Measurements from ENCODE around the gene MPPED1. TPM values are rescaled to one million over a fixed set of nuclear protein-coding genes. Genes with fewer than 3 reads are reported as not detected.

Gene MPPED1
- total RNA-seq, 1 experiment from 2014 or later, result not detected

- Mint-ChIP-seq H3K4me3 (ENCODE audit: unreplicated experiment) (no peak overlapping the region), H3K27ac (ENCODE audit: low read depth, unreplicated experiment) (no peak overlapping the region), H3K9me3 (ENCODE audit: unreplicated experiment) (no peaks in the 10 kb centered on the region), H3K4me1 (ENCODE audit: insufficient read depth, unreplicated experiment) (no peaks in the 10 kb centered on the region), H3K27me3 (ENCODE audit: insufficient read depth, unreplicated experiment) (peaks cover 93% of the 10 kb centered on the region), H3K36me3 (ENCODE audit: insufficient read depth, unreplicated experiment) (no peaks in the 10 kb centered on the region)
- peak; percentile 93 for TF ChIP-seq CTCF (IDR thresholded peaks at IDR 0.05; ENCODE audit: unreplicated experiment)
- ChIA-PET POLR2A (no interaction called here), CTCF (interaction anchor here (0.6 to 6.5 kb wide), 22 partner anchors 11 to 1599 kb away, joined by 3 to 34 read pairs (median 4); no protein-coding TSS in a partner anchor)
- peak; percentile 74 for DNase-seq (ENCODE audit: unreplicated experiment)
- intact Hi-C loops (cut with micrococcal nuclease), result loop anchor here (1.0 kb wide), 2 partner anchors 112 to 155 kb away; no protein-coding TSS in a partner anchor
- no TSS peak for BruUV-seq (replicated peaks)
These were observed 25.8 kb upstream of the MPPED1 start for GRCh38 chr22:43385770-43386641.

- no peak overlapping the region for H3K4me3 Mint-ChIP-seq (ENCODE audit: unreplicated experiment)
- H3K9me3 Mint-ChIP-seq (ENCODE audit: unreplicated experiment), result no peaks in the 10 kb centered on the region
- H3K27me3 Mint-ChIP-seq (ENCODE audit: insufficient read depth, unreplicated experiment), result peaks cover 83% of the 10 kb centered on the region
- H3K4me1 Mint-ChIP-seq (ENCODE audit: insufficient read depth, unreplicated experiment), result no peaks in the 10 kb centered on the region
- DNase-seq (ENCODE audit: unreplicated experiment), result no peak
- ChIA-PET POLR2A (no interaction called here), CTCF (interaction anchor here (0.6 to 6.5 kb wide), 21 partner anchors 16 to 497 kb away, joined by 3 to 34 read pairs (median 4); no protein-coding TSS in a partner anchor)
- TF ChIP-seq CTCF (IDR thresholded peaks at IDR 0.05; ENCODE audit: unreplicated experiment), result no peak
- BruUV-seq (replicated peaks), result no TSS peak
- intact Hi-C loops (cut with micrococcal nuclease), result loop anchor here (1.0 kb wide), 1 partner anchor 408 kb away; no protein-coding TSS in a partner anchor
- no peaks in the 10 kb centered on the region for H3K36me3 Mint-ChIP-seq (ENCODE audit: insufficient read depth, unreplicated experiment)
- no peak overlapping the region for H3K27ac Mint-ChIP-seq (ENCODE audit: low read depth, unreplicated experiment)
These were observed 24.0 kb upstream of the MPPED1 start for GRCh38 chr22:43387815-43388214.

- Mint-ChIP-seq H3K9me3 (ENCODE audit: unreplicated experiment) (no peaks in the 10 kb centered on the region), H3K27me3 (ENCODE audit: insufficient read depth, unreplicated experiment) (peaks cover 82% of the 10 kb centered on the region), H3K27ac (ENCODE audit: low read depth, unreplicated experiment) (no peak overlapping the region), H3K4me3 (ENCODE audit: unreplicated experiment) (no peak overlapping the region), H3K36me3 (ENCODE audit: insufficient read depth, unreplicated experiment) (no peaks in the 10 kb centered on the region), H3K4me1 (ENCODE audit: insufficient read depth, unreplicated experiment) (no peaks in the 10 kb centered on the region)
- TF ChIP-seq CTCF (IDR thresholded peaks at IDR 0.05; ENCODE audit: unreplicated experiment), result peak; percentile 96
- intact Hi-C loops (cut with micrococcal nuclease), result loop anchor here (1.0 kb wide), 1 partner anchor 408 kb away; no protein-coding TSS in a partner anchor
- ChIA-PET CTCF (interaction anchor here (0.6 to 2.5 kb wide), 25 partner anchors 9 to 1007 kb away, joined by 3 to 19 read pairs (median 3); no protein-coding TSS in a partner anchor), POLR2A (interaction anchor here (0.7 kb wide), 1 partner anchor 113 kb away, joined by 3 read pairs; no protein-coding TSS in a partner anchor)
- BruUV-seq (replicated peaks), result no TSS peak
- DNase-seq (ENCODE audit: unreplicated experiment), result peak; percentile 63
These were observed 23.4 kb upstream of the MPPED1 start for GRCh38 chr22:43388420-43388851.

- no peak overlapping the region for H3K4me3 Mint-ChIP-seq (ENCODE audit: unreplicated experiment)
- H3K27me3 Mint-ChIP-seq (ENCODE audit: insufficient read depth, unreplicated experiment), result peaks cover 82% of the 10 kb centered on the region
- CTCF ChIA-PET, result interaction anchor here (0.6 to 2.5 kb wide), 8 partner anchors 15 to 495 kb away, joined by 3 to 19 read pairs (median 3); no protein-coding TSS in a partner anchor
- no peaks in the 10 kb centered on the region for H3K9me3 Mint-ChIP-seq (ENCODE audit: unreplicated experiment)
- intact Hi-C loops (cut with micrococcal nuclease), result no loop called here
- H3K36me3 Mint-ChIP-seq (ENCODE audit: insufficient read depth, unreplicated experiment), result no peaks in the 10 kb centered on the region
- no peaks in the 10 kb centered on the region for H3K4me1 Mint-ChIP-seq (ENCODE audit: insufficient read depth, unreplicated experiment)
- POLR2A ChIA-PET, result interaction anchor here (0.6 kb wide), 1 partner anchor 290 kb away, joined by 5 read pairs; no protein-coding TSS in a partner anchor
- no peak for DNase-seq (ENCODE audit: unreplicated experiment)
- no TSS peak for BruUV-seq (replicated peaks)
- TF ChIP-seq CTCF (IDR thresholded peaks at IDR 0.05; ENCODE audit: unreplicated experiment), result no peak
- H3K27ac Mint-ChIP-seq (ENCODE audit: low read depth, unreplicated experiment), result no peak overlapping the region
These were observed 22.5 kb upstream of the MPPED1 start for GRCh38 chr22:43389227-43389836.

Measured in MCF 10A (cell line).